Measurements from ENCODE around the gene GSG1L.

DNA sequence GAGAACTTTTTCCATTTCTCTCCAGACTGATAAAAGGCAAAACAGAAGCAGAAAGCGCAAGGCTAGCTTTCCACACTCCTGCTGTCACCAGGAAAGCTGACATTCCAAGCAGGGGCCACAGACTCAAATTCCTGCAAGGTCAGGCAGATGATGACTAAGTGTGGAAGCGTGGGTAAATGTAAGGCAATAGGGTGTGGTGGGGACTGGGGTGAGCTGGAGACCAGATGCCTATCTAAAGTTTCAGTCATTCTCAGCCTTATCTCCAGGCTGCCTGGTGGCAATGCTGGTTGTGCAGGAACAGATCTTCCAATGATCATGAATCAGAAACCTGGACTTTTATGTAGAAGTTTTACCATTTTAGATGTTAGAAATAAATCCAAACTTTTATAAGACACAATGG is 224.1 kb downstream of the GSG1L start:
- TF ChIP-seq, protein P1, sequence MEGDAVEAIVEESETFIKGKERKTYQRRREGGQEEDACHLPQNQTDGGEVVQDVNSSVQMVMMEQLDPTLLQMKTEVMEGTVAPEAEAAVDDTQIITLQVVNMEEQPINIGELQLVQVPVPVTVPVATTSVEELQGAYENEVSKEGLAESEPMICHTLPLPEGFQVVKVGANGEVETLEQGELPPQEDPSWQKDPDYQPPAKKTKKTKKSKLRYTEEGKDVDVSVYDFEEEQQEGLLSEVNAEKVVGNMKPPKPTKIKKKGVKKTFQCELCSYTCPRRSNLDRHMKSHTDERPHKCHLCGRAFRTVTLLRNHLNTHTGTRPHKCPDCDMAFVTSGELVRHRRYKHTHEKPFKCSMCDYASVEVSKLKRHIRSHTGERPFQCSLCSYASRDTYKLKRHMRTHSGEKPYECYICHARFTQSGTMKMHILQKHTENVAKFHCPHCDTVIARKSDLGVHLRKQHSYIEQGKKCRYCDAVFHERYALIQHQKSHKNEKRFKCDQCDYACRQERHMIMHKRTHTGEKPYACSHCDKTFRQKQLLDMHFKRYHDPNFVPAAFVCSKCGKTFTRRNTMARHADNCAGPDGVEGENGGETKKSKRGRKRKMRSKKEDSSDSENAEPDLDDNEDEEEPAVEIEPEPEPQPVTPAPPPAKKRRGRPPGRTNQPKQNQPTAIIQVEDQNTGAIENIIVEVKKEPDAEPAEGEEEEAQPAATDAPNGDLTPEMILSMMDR (conservative IDR thresholded peaks at IDR 0.05), result no peak
- no peak for TF ChIP-seq EZH2 (IDR thresholded peaks at IDR 0.05; ENCODE audit: low read depth)

All from PC-9 (cell line).